AG20443 (cell line): ENCODE results near the gene UBTD2.

Experiments
- DNase-seq: peaks from one replicate; pipeline ENCODE4 v3.0.0; 2012; ENCODE audit warnings: low spot score, mixed read lengths

The UBTD2 gene

GRCh38 chr5:172171118-172171517, 112.4 kb downstream of the UBTD2 start:
- no peak for DNase-seq

DNA sequence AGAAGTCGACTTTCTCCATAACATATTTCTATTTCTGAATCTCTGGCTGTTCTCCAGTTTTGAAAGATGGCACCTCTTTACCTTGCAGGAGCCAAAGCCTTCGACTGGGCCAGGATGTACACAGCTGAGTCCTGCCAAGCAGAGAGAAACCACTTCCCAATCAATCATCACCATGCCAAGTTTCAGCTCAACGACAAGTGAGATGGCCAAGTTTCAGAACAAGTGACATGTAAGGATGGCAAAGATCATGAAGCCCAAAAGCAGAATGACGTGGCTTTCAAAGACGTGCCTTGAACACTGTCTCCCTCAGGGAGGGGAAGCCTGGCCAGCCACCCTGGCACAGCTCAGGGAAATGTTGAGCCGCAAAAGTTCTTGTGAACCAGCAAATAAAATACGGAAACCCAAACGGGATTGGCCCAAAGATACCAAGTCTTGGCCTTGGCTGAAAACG, 113.3 kb downstream of the UBTD2 start:
- no peak for DNase-seq

- DNase-seq = no peak
Measured at GRCh38 chr5:172169216-172169615, 114.3 kb downstream of the UBTD2 start.

GRCh38 chr5:172168311-172168710, 115.3 kb downstream of the UBTD2 start:
- DNase-seq = no peak

DNA sequence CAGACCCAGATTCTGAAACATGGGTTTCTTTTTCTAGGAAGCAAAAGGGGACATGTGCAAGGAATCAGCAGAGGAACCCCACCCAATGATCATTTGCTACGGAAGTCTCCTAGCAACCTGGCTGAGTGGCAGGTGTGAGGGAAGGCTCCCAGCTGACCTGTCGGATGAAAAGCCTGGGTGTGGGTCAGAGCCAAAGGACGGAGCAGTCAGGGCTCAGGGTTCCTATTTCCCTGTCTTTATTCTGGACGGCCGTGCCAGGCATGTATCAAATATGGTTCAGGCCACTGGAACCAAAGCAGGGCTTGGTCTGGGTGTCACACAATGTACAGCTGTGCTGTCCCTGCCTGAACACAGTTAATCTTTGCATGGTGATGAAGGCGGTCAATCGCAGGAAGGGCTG, 115.7 kb downstream of the UBTD2 start:
- DNase-seq = no peak

DNA sequence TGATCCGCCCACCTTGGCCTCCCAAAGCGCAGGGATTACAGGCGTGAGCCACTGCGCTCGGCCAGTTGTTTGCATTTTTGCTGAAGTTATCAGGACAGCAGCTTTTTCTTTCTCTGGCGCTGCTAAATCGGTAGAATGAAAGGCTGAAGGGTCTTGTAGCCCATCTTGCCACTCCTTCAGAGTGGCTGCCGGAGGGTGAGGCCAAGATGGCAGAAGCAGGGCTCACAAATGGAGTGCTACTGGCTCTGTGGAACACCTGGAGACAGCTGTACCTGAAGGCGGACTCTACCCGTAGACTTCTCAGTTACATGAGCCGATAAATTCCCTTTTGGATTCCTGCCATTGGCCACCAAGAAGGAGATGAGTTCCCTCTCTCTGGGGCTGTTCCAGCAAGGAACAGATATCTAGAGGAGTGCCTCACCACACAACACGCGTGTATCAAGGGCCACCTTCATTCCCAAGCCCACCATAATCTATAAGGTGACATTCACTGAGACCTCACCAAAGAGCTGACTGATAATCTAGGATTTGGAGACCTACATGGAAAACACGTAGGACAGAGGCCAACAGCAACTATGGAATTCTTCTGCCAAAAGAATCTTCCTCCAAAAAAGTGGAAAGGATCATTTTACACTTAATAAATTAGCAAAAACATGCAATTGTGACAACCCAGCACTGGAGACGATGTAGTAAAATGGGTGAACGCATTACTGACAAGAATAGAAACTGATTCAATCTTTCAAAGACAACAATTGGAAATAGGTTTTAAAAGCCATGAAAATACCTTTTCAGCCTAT, 117.3 kb downstream of the UBTD2 start:
- DNase-seq = no peak

GRCh38 chr5:172165465-172165864, 118.1 kb downstream of the UBTD2 start:
- no peak for DNase-seq

- peak; percentile 86 for DNase-seq
Measured at GRCh38 chr5:172164769-172165212, 118.8 kb downstream of the UBTD2 start.

- DNase-seq = peak; percentile 58
Measured at GRCh38 chr5:172163346-172163745, 120.2 kb downstream of the UBTD2 start.

DNA sequence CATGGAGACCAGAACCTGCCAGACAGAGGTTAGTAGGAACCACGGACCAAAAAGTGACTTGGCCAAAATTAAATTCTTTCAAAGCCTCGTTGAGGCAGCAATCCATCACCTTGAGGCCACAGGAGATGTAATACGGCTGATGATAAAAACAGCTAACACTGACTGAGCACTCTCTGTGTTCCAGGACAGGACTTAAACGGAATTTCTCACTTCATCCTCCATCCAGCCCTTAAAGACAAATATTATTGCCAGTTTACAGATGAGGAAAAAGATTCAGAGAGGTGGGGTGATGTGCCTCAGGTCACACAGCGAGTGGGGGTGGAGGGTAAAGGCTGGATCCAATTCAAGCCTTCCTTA, 120.6 kb downstream of the UBTD2 start:
- no peak for DNase-seq

DNA sequence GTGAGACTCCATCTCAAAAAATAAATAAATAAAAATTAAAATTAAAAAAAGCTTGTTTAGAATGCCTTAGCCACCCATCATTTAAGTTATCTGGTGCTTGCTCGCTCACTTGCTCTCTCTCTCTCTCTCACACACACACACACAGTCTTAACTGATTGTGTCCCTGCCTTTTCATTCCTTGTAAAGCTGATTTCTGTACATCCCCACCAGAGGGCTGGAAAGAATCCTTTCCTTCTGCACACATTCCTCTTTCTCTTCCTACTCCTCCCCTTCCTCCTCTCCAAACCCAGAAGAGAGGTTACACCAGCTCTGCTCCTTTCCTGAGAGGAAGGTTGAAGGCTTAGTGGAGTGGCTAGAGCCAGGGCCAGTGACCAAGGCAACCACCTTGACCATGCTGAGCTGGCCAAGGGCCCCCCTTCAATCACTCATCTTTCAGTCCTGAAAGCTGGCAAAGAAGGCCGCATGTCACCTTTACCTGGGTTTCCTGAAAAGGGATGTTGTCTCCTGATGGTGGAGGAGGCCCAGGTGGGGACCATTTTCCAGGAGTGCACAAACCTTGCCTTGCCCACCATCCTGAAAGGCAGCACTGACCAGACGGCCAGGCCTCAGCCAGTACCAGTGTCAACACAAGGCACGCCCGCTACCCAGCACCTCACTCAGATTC, 121.1 kb downstream of the UBTD2 start:
- DNase-seq = no peak

GRCh38 chr5:172160506-172160905, 123.1 kb downstream of the UBTD2 start:
- peak; percentile 1 for DNase-seq
